Measurements from ENCODE around the gene NOL4L.

The NOL4L gene

DNA sequence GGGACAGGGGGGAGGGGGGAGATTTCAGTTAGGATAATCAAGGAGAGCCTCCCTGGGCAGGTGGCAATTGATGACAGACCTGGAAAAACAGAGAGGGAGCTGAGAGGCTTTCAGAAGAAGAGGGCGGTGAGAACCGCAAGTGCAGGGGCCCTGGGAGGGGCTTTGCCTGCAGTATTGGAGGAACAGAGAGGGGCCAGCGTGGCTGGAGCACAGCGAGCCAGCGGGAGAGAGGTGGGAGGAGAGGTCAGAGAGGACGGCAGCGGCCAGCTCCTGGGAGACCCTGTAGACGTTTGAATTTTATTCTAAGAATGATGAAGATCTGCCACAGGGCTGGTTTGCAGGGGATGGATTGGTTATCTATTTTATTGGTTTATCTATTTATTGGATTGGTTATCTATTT is 34.5 kb upstream of the NOL4L start:
- no peak for DNase-seq (ENCODE audit: low read depth, low spot score)
- H3K4me3 ChIP-seq (ENCODE audit: low read length) = no peak overlapping the region

DNA sequence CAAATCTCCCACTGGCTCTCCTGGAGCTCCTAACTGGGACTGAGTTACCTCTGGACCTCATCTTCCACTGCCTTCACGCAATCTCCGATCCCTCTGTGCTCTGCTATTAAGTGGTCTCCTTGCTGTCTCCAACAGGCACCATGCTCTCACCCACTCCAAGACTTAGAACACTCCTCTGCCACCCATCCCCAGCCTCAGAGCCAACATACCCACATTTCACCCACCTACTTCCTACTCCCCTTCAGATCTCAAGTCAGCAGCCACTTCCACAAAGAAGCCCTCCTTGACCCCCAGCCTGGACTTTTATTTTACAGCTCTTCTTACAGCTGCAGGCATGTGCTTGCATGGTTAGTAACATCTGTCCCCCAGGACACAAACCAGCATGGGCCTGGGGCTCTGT is 29.6 kb upstream of the NOL4L start:
- H3K4me3 ChIP-seq (ENCODE audit: low read length) = no peak overlapping the region
- no peak for DNase-seq (ENCODE audit: low read depth, low spot score)

DNA sequence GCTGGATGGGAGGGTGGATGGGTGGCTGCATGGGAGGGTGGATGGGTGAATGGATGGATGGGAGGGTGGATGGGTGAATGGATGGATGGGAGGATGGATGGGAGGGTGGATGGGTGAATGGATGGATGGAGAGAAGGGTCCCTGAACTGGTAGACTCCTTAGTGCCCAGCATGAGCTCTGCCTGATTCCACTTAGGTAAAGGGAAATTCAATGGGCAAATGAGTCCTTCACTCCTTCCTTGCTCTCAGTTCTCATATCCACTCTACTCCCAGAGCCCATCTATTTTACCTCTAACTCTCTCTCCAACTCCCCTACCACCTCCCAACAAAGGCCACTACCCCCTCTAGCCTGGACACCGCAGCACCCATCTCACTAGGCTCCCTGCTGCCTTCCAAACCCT is 29.2 kb upstream of the NOL4L start:
- no peak for DNase-seq (ENCODE audit: low read depth, low spot score)
- no peak overlapping the region for H3K4me3 ChIP-seq (ENCODE audit: low read length)

- no peak overlapping the region for H3K4me3 ChIP-seq (ENCODE audit: low read length)
Observed at GRCh38 chr20:32613192-32614053, 28.3 kb upstream of the NOL4L start.

GRCh38 chr20:32612351-32613191 is 27.4 kb upstream of the NOL4L start:
- no peak for DNase-seq (ENCODE audit: low read depth, low spot score)
- H3K4me3 ChIP-seq (ENCODE audit: low read length) = no peak overlapping the region

More at GRCh38 chr20:32613192-32614053, 28.3 kb upstream of the NOL4L start:
- no peak for DNase-seq (ENCODE audit: low read depth, low spot score)

- DNase-seq (ENCODE audit: low read depth, low spot score) = no peak
- H3K4me3 ChIP-seq (ENCODE audit: low read length) = no peak overlapping the region
Observed at GRCh38 chr20:32611868-32612267, 26.7 kb upstream of the NOL4L start.

- H3K4me3 ChIP-seq (ENCODE audit: low read length) = no peak overlapping the region
- DNase-seq (ENCODE audit: low read depth, low spot score) = no peak
Observed at GRCh38 chr20:32611286-32611685, 26.2 kb upstream of the NOL4L start.

- H3K4me3 ChIP-seq (ENCODE audit: low read length) = no peak overlapping the region
- peak; percentile 35 for DNase-seq (ENCODE audit: low read depth, low spot score)
Observed at GRCh38 chr20:32610472-32611218, 25.5 kb upstream of the NOL4L start.

- DNase-seq (ENCODE audit: low read depth, low spot score) = no peak
- no peak overlapping the region for H3K4me3 ChIP-seq (ENCODE audit: low read length)
Observed at GRCh38 chr20:32609993-32610392, 24.9 kb upstream of the NOL4L start.

DNA sequence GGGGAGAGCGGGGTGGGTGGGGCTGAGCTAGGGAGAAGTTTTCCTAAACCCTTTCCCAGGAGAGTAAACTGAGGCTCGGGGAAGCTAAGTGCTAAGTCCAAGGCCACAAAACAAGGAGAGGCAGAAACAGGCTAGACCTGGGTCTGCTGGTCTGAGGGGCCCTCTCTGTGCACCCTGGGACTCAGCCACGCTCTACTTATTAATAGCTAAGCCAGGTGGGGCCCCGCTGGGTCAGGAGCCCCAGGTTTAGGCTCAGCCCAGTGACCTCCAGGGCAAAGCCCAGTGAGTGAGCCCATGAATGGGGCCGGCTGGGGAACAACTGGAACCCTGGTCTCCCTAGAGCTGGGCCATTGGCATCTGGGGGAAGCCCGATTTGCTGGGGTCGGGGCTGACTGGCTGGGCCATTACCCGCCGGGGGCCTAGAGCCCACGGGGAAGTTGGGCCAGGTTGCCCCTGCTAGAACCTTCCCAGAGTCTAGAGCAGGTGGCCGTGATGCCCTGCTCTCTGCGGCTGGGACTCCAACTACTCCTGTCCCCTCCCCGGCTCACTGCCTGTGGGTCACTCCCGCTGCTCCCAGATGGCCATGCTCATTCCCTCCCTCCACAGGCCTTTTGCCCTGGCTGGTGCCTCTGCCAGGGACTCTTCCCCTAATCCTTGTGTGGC is 24.1 kb upstream of the NOL4L start:
- H3K4me3 ChIP-seq (ENCODE audit: low read length) = no peak overlapping the region
- no peak for DNase-seq (ENCODE audit: low read depth, low spot score)

DNA sequence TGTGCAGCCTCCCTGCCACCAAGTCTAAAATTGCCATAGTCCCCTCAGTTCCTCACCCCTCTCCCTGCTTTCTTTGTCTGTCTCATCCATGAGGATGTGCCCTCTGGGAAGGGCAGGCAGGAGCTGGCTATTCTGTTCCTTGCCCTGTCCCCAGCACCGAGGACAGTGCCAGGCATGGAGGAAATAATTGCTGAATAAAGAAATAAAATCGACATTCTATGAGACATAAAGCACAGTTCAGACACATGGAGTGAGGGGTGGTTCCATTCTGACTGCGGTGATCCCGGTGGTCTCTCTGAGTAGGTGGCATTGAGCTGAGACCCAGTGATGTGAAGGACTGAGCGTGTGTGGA is 23.5 kb upstream of the NOL4L start:
- H3K4me3 ChIP-seq (ENCODE audit: low read length) = no peak overlapping the region
- no peak for DNase-seq (ENCODE audit: low read depth, low spot score)

GRCh38 chr20:32607727-32608663 is 22.9 kb upstream of the NOL4L start:
- no peak for DNase-seq (ENCODE audit: low read depth, low spot score)
- no peak overlapping the region for H3K4me3 ChIP-seq (ENCODE audit: low read length)

GRCh38 chr20:32607324-32607723 is 22.2 kb upstream of the NOL4L start:
- no peak overlapping the region for H3K4me3 ChIP-seq (ENCODE audit: low read length)
- DNase-seq (ENCODE audit: low read depth, low spot score) = no peak

DNA sequence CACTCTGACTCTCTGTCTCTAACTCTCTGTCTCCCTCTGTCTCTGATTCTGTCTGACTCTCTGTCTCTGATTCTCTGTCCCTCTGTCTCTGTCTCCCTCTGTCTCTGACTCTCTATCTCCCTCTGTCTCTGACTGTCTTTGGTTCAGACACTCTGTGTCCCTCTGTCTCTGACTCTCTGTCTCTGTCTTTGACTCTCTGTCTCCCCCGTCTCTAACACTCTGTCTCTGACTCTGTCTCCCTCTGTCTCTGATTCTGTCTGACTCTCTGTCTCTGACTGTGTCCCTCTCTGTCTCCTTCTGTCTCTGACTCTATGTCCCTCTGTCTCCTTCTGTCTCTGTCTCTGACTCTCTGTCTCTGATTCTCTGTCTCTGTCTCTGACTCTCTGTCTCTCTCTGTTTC is 21.7 kb upstream of the NOL4L start:
- H3K4me3 ChIP-seq (ENCODE audit: low read length) = no peak overlapping the region
- DNase-seq (ENCODE audit: low read depth, low spot score) = no peak

- no peak for DNase-seq (ENCODE audit: low read depth, low spot score)
- no peak overlapping the region for H3K4me3 ChIP-seq (ENCODE audit: low read length)
Observed at GRCh38 chr20:32606107-32606506, 21.0 kb upstream of the NOL4L start.

GRCh38 chr20:32605167-32605656 is 20.1 kb upstream of the NOL4L start:
- no peak overlapping the region for H3K4me3 ChIP-seq (ENCODE audit: low read length)
- no peak for DNase-seq (ENCODE audit: low read depth, low spot score)

GRCh38 chr20:32603046-32603726 is 18.1 kb upstream of the NOL4L start:
- no peak overlapping the region for H3K4me3 ChIP-seq (ENCODE audit: low read length)
- DNase-seq (ENCODE audit: low read depth, low spot score) = no peak

GRCh38 chr20:32602273-32602672 is 17.1 kb upstream of the NOL4L start:
- no peak overlapping the region for H3K4me3 ChIP-seq (ENCODE audit: low read length)
- no peak for DNase-seq (ENCODE audit: low read depth, low spot score)
